Measurements from ENCODE around the gene NPEPL1.
"Not testable (repeated sequence)": the region's sequence is repeated elsewhere in the genome, so short reads cannot be mapped to it uniquely, and the experiment has no call there.

The NPEPL1 gene

GRCh38 chr20:58748618-58749017 lies 56.0 kb downstream of the NPEPL1 start:
- intact Hi-C loops (cut with micrococcal nuclease), result no loop called here
- Mint-ChIP-seq H3K4me3 (no peak overlapping the region), H3K36me3 (ENCODE audit: low read depth) (no peaks in the 10 kb centered on the region), H3K9me3 (no peaks in the 10 kb centered on the region), H3K27ac (no peak overlapping the region), H3K4me1 (ENCODE audit: low read depth) (no peaks in the 10 kb centered on the region), H3K27me3 (peaks cover 31% of the 10 kb centered on the region)

- no peak overlapping the region for H3K4me3 Mint-ChIP-seq
- H3K27me3 Mint-ChIP-seq, result peaks cover 33% of the 10 kb centered on the region
- H3K36me3 Mint-ChIP-seq (ENCODE audit: low read depth), result no peaks in the 10 kb centered on the region
- no peak overlapping the region for H3K27ac Mint-ChIP-seq
- intact Hi-C loops (cut with micrococcal nuclease), result no loop called here
- no peaks in the 10 kb centered on the region for H3K9me3 Mint-ChIP-seq
- no peaks in the 10 kb centered on the region for H3K4me1 Mint-ChIP-seq (ENCODE audit: low read depth)
These were observed 56.6 kb downstream of the NPEPL1 start for GRCh38 chr20:58749098-58749769.

- H3K9me3 Mint-ChIP-seq, result no peaks in the 10 kb centered on the region
- no peaks in the 10 kb centered on the region for H3K4me1 Mint-ChIP-seq (ENCODE audit: low read depth)
- H3K27ac Mint-ChIP-seq, result no peak overlapping the region
- no peak overlapping the region for H3K4me3 Mint-ChIP-seq
- H3K36me3 Mint-ChIP-seq (ENCODE audit: low read depth), result no peaks in the 10 kb centered on the region
- intact Hi-C loops (cut with micrococcal nuclease), result no loop called here
- H3K27me3 Mint-ChIP-seq, result peaks cover 33% of the 10 kb centered on the region
These were observed 57.4 kb downstream of the NPEPL1 start for GRCh38 chr20:58749979-58750378.

- intact Hi-C loops (cut with micrococcal nuclease); H3K4me1 Mint-ChIP-seq (ENCODE audit: low read depth): not testable (repeated sequence)
- H3K27me3 Mint-ChIP-seq, result peaks cover 33% of the 10 kb centered on the region
These were observed 58.1 kb downstream of the NPEPL1 start for GRCh38 chr20:58750706-58751105.

GRCh38 chr20:58751979-58752378 lies 59.4 kb downstream of the NPEPL1 start:
- no peaks in the 10 kb centered on the region for H3K4me1 Mint-ChIP-seq (ENCODE audit: low read depth)
- H3K9me3 Mint-ChIP-seq, result no peaks in the 10 kb centered on the region
- intact Hi-C loops (cut with micrococcal nuclease), result no loop called here
- no peak overlapping the region for H3K4me3 Mint-ChIP-seq
- peaks cover 32% of the 10 kb centered on the region for H3K27me3 Mint-ChIP-seq
- no peaks in the 10 kb centered on the region for H3K36me3 Mint-ChIP-seq (ENCODE audit: low read depth)
- H3K27ac Mint-ChIP-seq, result no peak overlapping the region

More at GRCh38 chr20:58750706-58751105, 58.1 kb downstream of the NPEPL1 start:
- H3K36me3 Mint-ChIP-seq (ENCODE audit: low read depth); H3K27ac Mint-ChIP-seq; H3K4me3 Mint-ChIP-seq; H3K9me3 Mint-ChIP-seq: not testable (repeated sequence)

- Mint-ChIP-seq H3K9me3 (no peaks in the 10 kb centered on the region), H3K36me3 (ENCODE audit: low read depth) (no peaks in the 10 kb centered on the region), H3K4me3 (no peak overlapping the region), H3K4me1 (ENCODE audit: low read depth) (no peaks in the 10 kb centered on the region), H3K27me3 (peaks cover 30% of the 10 kb centered on the region), H3K27ac (no peak overlapping the region)
- intact Hi-C loops (cut with micrococcal nuclease), result no loop called here
These were observed 60.0 kb downstream of the NPEPL1 start for GRCh38 chr20:58752565-58752964.

GRCh38 chr20:58753267-58753921 lies 60.8 kb downstream of the NPEPL1 start:
- Mint-ChIP-seq H3K4me1 (ENCODE audit: low read depth) (no peaks in the 10 kb centered on the region), H3K27ac (no peak overlapping the region), H3K27me3 (peaks cover 27% of the 10 kb centered on the region), H3K9me3 (no peaks in the 10 kb centered on the region), H3K4me3 (no peak overlapping the region), H3K36me3 (ENCODE audit: low read depth) (no peaks in the 10 kb centered on the region)
- intact Hi-C loops (cut with micrococcal nuclease), result no loop called here

GRCh38 chr20:58753922-58754551 lies 61.4 kb downstream of the NPEPL1 start:
- H3K27ac Mint-ChIP-seq, result no peak overlapping the region
- H3K27me3 Mint-ChIP-seq, result peaks cover 28% of the 10 kb centered on the region
- no peaks in the 10 kb centered on the region for H3K36me3 Mint-ChIP-seq (ENCODE audit: low read depth)
- no peaks in the 10 kb centered on the region for H3K4me1 Mint-ChIP-seq (ENCODE audit: low read depth)
- no peak overlapping the region for H3K4me3 Mint-ChIP-seq
- intact Hi-C loops (cut with micrococcal nuclease), result no loop called here
- H3K9me3 Mint-ChIP-seq, result no peaks in the 10 kb centered on the region

GRCh38 chr20:58754584-58754983 lies 62.0 kb downstream of the NPEPL1 start:
- Mint-ChIP-seq H3K27me3 (peaks cover 30% of the 10 kb centered on the region), H3K4me1 (ENCODE audit: low read depth) (no peaks in the 10 kb centered on the region), H3K9me3 (no peaks in the 10 kb centered on the region), H3K4me3 (no peak overlapping the region), H3K36me3 (ENCODE audit: low read depth) (no peaks in the 10 kb centered on the region), H3K27ac (no peak overlapping the region)
- intact Hi-C loops (cut with micrococcal nuclease), result no loop called here

- H3K27me3 Mint-ChIP-seq, result peaks cover 32% of the 10 kb centered on the region
- no peak overlapping the region for H3K4me3 Mint-ChIP-seq
- H3K27ac Mint-ChIP-seq, result no peak overlapping the region
- H3K9me3 Mint-ChIP-seq, result no peaks in the 10 kb centered on the region
- no peaks in the 10 kb centered on the region for H3K36me3 Mint-ChIP-seq (ENCODE audit: low read depth)
- intact Hi-C loops (cut with micrococcal nuclease), result no loop called here
- H3K4me1 Mint-ChIP-seq (ENCODE audit: low read depth), result no peaks in the 10 kb centered on the region
These were observed 62.6 kb downstream of the NPEPL1 start for GRCh38 chr20:58755062-58755697.

- intact Hi-C loops (cut with micrococcal nuclease), result no loop called here
- Mint-ChIP-seq H3K36me3 (ENCODE audit: low read depth) (no peaks in the 10 kb centered on the region), H3K4me1 (ENCODE audit: low read depth) (no peaks in the 10 kb centered on the region), H3K27me3 (peaks cover 30% of the 10 kb centered on the region), H3K27ac (no peak overlapping the region), H3K9me3 (no peaks in the 10 kb centered on the region), H3K4me3 (no peak overlapping the region)
These were observed 63.3 kb downstream of the NPEPL1 start for GRCh38 chr20:58755766-58756449.

- H3K4me3 Mint-ChIP-seq, result no peak overlapping the region
- peaks cover 28% of the 10 kb centered on the region for H3K27me3 Mint-ChIP-seq
- no peaks in the 10 kb centered on the region for H3K9me3 Mint-ChIP-seq
- no peaks in the 10 kb centered on the region for H3K36me3 Mint-ChIP-seq (ENCODE audit: low read depth)
- H3K4me1 Mint-ChIP-seq (ENCODE audit: low read depth), result no peaks in the 10 kb centered on the region
- no peak overlapping the region for H3K27ac Mint-ChIP-seq
- intact Hi-C loops (cut with micrococcal nuclease), result no loop called here
These were observed 63.8 kb downstream of the NPEPL1 start for GRCh38 chr20:58756450-58756775.

GRCh38 chr20:58757647-58758046 lies 65.0 kb downstream of the NPEPL1 start:
- H3K27ac Mint-ChIP-seq; intact Hi-C loops (cut with micrococcal nuclease); H3K4me3 Mint-ChIP-seq; H3K36me3 Mint-ChIP-seq (ENCODE audit: low read depth); H3K4me1 Mint-ChIP-seq (ENCODE audit: low read depth); H3K9me3 Mint-ChIP-seq: not testable (repeated sequence)
- peaks cover 29% of the 10 kb centered on the region for H3K27me3 Mint-ChIP-seq

GRCh38 chr20:58759947-58760346 lies 67.3 kb downstream of the NPEPL1 start:
- Mint-ChIP-seq H3K36me3 (ENCODE audit: low read depth) (no peaks in the 10 kb centered on the region), H3K4me3 (no peak overlapping the region), H3K9me3 (no peaks in the 10 kb centered on the region), H3K27me3 (peaks cover 42% of the 10 kb centered on the region), H3K27ac (no peak overlapping the region), H3K4me1 (ENCODE audit: low read depth) (no peaks in the 10 kb centered on the region)
- intact Hi-C loops (cut with micrococcal nuclease), result no loop called here

Data from dendritic cell treated with granulocyte-macrophage colony-stimulating factor and Interleukin-4, amounts not matched to agents 40 ng/mL and 50 ng/mL, for 4 days (primary cell).